ENCODE results near the gene MEMO1. TPM values are rescaled to one million over a fixed set of nuclear protein-coding genes. Genes with fewer than 3 reads are reported as not detected.
A peak's percentile ranks its signal among the peaks of the same experiment; 100 is the strongest.

The MEMO1 gene
- total RNA-seq, 1 donor from 2014 or later: 55.3 TPM

- no peaks in the 10 kb centered on the region for H3K9me3 Mint-ChIP-seq
- H3K36me3 Mint-ChIP-seq (ENCODE audit: low read depth): peaks cover 2% of the 10 kb centered on the region
- H3K4me1 Mint-ChIP-seq: peaks cover 60% of the 10 kb centered on the region
- TF ChIP-seq CTCF (conservative IDR thresholded peaks at IDR 0.05): no peak
- peak; percentile 28 for DNase-seq (ENCODE audit: low read depth, low spot score)
- no peaks in the 10 kb centered on the region for H3K27me3 Mint-ChIP-seq (ENCODE audit: low read depth)
- peak overlapping the region; percentile 92 for H3K4me3 Mint-ChIP-seq
- peak overlapping the region; percentile 96 for H3K27ac Mint-ChIP-seq (ENCODE audit: unreplicated experiment)
Measured at GRCh38 chr2:32009516-32010256, 1.1 kb downstream of the MEMO1 start.

GRCh38 chr2:32008805-32009515, 1.8 kb downstream of the MEMO1 start:
- Mint-ChIP-seq H3K27me3 (ENCODE audit: low read depth) (no peaks in the 10 kb centered on the region), H3K36me3 (ENCODE audit: low read depth) (peaks cover 2% of the 10 kb centered on the region)
- no peak for DNase-seq (ENCODE audit: low read depth, low spot score)

GRCh38 chr2:32007121-32007391, 3.8 kb downstream of the MEMO1 start:
- no peaks in the 10 kb centered on the region for H3K27me3 Mint-ChIP-seq (ENCODE audit: low read depth)

More at GRCh38 chr2:32008805-32009515, 1.8 kb downstream of the MEMO1 start:
- no peak for TF ChIP-seq CTCF (conservative IDR thresholded peaks at IDR 0.05)
- H3K27ac Mint-ChIP-seq (ENCODE audit: unreplicated experiment): peak overlapping the region; percentile 96
- no peaks in the 10 kb centered on the region for H3K9me3 Mint-ChIP-seq
- H3K4me1 Mint-ChIP-seq: peaks cover 60% of the 10 kb centered on the region
- H3K4me3 Mint-ChIP-seq: peak overlapping the region; percentile 92

GRCh38 chr2:32005371-32005976, 5.3 kb downstream of the MEMO1 start:
- no peaks in the 10 kb centered on the region for H3K9me3 Mint-ChIP-seq
- no peak for TF ChIP-seq CTCF (conservative IDR thresholded peaks at IDR 0.05)
- DNase-seq (ENCODE audit: low read depth, low spot score): no peak
- H3K4me3 Mint-ChIP-seq: no peak overlapping the region
- H3K27ac Mint-ChIP-seq (ENCODE audit: unreplicated experiment): no peak overlapping the region
- H3K36me3 Mint-ChIP-seq (ENCODE audit: low read depth): peaks cover 2% of the 10 kb centered on the region
- peaks cover 37% of the 10 kb centered on the region for H3K4me1 Mint-ChIP-seq
- H3K27me3 Mint-ChIP-seq (ENCODE audit: low read depth): no peaks in the 10 kb centered on the region

More at GRCh38 chr2:32007121-32007391, 3.8 kb downstream of the MEMO1 start:
- Mint-ChIP-seq H3K36me3 (ENCODE audit: low read depth) (peaks cover 2% of the 10 kb centered on the region), H3K4me1 (peaks cover 48% of the 10 kb centered on the region), H3K9me3 (no peaks in the 10 kb centered on the region), H3K4me3 (peak overlapping the region; percentile 22), H3K27ac (ENCODE audit: unreplicated experiment) (no peak overlapping the region)
- no peak for TF ChIP-seq CTCF (conservative IDR thresholded peaks at IDR 0.05)
- DNase-seq (ENCODE audit: low read depth, low spot score): no peak

- H3K27ac Mint-ChIP-seq (ENCODE audit: unreplicated experiment): no peak overlapping the region
- no peak for TF ChIP-seq CTCF (conservative IDR thresholded peaks at IDR 0.05)
- no peaks in the 10 kb centered on the region for H3K27me3 Mint-ChIP-seq (ENCODE audit: low read depth)
- no peak for DNase-seq (ENCODE audit: low read depth, low spot score)
- H3K9me3 Mint-ChIP-seq: no peaks in the 10 kb centered on the region
- peaks cover 2% of the 10 kb centered on the region for H3K36me3 Mint-ChIP-seq (ENCODE audit: low read depth)
- H3K4me1 Mint-ChIP-seq: peaks cover 34% of the 10 kb centered on the region
- no peak overlapping the region for H3K4me3 Mint-ChIP-seq
Measured at GRCh38 chr2:32003791-32004190, 7.0 kb downstream of the MEMO1 start.

All from neural crest cell (in vitro differentiated cells).